NCI-H774 (cell line): ENCODE results near the gene CNGB1.

Experiments used
- DNase-seq: peaks from one replicate; lab custom pipeline; 2025; lab: John Stamatoyannopoulos, UW

The CNGB1 gene

DNA sequence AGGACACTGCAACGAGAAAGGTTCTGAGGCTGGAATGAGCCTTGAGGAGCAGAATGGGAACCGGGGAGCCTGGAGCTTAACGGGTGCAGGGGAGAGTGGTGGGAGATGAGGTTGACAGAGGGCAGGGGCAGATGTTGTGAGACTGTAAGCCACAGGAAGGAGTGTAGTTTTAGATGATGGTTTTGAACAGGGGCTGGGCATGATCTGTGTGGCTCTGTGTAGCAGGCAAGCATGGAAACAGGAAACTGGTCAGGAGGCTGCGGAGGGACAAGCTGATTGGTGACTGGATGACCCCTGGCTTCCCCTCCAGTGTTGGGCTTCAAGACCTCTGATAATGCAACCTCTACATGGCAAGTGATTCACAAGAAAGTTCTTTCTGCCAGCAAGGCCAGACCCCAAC, 1.4 kb upstream of the CNGB1 start:
- no peak for DNase-seq

GRCh38 chr16:57971848-57972247, 920 bp upstream of the CNGB1 start:
- no peak for DNase-seq

- no peak for DNase-seq
Observed at GRCh38 chr16:57970319-57970718, 609 bp downstream of the CNGB1 start.

GRCh38 chr16:57969451-57970123, 1.3 kb downstream of the CNGB1 start:
- no peak for DNase-seq

DNA sequence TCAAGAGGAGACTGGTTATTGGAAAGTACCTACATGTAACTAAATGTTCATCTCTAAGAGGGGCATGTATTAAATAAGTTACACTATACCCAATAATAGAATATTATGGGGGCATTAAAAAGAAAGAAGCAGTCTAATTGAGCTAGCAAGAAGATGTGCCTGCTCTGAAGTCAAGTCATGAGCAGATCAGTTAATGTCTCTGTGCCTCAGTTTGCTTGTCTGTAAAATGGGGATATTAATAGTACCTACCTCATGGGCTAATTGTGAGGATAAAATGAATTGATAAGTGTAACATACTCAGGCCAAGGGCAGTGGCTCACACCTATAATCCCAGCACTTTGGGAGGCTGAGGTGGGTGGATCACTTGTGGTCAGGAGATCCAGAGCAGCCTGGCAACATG, 3.0 kb downstream of the CNGB1 start:
- DNase-seq = no peak

- no peak for DNase-seq
Observed at GRCh38 chr16:57966986-57967385, 3.9 kb downstream of the CNGB1 start.

- no peak for DNase-seq
Observed at GRCh38 chr16:57966204-57966771, 4.6 kb downstream of the CNGB1 start.

DNA sequence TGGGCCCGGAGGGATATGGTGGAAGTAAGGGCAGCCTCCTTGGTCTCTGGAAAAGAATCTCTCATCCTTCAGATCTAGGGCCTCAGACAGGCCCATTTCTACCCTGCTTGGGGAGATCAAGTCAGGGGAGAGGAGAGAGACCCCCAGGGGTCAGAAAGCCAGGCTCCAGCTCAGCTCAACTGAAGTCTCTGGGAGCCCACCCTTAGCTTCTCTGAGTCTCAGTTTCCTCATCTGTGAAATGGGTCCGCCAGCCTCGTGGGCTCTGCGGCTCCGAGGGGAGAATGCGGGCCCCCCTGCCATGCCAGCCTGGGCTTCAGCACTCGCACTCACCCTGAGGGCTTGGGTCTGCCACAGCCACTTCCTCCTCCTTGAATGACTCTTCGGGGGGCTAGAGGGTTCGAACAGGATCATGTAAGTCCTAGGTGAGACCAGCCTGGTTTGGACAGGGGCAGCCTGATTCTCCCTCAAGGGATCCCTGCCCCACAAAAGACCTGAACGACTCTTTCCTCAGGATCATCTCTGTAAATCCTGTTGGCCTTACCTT, 6.7 kb downstream of the CNGB1 start:
- no peak for DNase-seq

GRCh38 chr16:57962756-57963155, 8.2 kb downstream of the CNGB1 start:
- no peak for DNase-seq

DNA sequence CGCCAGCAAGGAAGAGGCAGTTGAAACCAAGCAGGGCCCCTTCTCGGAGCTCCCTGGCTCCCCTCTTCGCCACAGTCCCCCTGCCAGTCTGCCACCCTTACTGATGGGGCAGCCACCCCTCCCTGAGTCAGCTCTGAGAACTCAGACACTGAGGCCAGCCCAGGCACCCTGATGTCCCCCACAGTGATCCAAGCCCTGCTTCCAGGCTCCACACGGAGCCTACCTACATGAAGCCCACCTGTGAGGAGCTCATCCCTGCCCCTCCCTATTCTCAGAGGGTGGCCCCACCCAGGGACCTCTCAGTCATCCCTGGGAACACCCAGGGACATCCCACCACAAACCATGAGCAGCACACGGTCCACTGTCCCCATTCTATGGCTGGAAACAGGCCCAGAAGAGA, 8.9 kb downstream of the CNGB1 start:
- no peak for DNase-seq

- DNase-seq = no peak
Observed at GRCh38 chr16:57961538-57961937, 9.4 kb downstream of the CNGB1 start.

DNA sequence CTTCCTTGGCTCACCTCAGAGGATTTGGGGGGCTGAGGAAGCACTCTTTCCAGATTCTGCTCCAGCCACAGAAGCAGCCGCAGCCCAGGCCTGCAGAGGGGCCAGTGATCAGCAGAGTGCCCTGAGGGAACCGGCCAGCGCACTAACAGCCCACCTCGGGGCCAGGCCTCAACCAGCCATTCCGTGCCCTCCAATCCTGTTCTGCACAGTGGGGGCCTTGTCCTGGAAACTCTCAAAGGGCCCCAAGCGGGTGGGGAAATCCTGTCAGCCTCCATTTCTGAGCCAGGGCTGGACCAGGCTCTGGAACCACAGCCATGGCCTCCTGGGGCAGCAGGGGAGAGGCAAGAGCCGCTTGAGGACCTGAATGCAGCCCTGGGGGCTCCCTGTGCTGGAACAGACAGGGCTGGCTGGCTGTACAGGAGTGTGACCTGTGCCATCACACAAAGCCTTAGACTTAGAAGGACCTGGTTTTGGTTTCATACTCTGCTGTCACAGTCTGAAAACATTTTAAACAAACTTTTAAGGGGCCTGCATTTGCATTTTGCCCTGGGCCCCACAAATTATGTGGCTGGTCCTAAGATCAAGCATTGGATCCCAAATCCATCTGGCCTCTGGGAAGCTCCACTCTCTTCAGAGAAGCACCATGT, 10.0 kb downstream of the CNGB1 start:
- no peak for DNase-seq

DNA sequence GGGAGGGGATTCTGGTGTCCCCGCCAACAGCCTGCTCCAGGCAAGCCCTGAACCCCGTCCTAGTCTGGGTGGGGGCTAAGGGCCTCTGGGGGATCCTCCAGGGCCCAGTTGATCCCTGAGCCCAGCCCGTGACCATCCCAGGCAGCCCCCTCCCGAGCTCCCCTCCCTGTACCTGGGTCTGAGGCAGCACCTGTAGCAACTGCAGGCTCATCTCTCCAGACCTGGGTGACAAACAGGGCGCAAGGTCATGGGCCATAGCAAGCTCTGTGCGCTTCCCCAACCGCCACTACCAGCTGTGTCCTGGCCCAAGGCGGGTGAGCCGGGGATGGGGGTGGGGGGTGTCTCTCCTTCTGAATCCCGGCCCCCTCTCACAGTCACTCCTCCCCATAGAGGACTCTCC, 10.6 kb downstream of the CNGB1 start:
- no peak for DNase-seq

GRCh38 chr16:57959804-57960203, 11.1 kb downstream of the CNGB1 start:
- no peak for DNase-seq

DNA sequence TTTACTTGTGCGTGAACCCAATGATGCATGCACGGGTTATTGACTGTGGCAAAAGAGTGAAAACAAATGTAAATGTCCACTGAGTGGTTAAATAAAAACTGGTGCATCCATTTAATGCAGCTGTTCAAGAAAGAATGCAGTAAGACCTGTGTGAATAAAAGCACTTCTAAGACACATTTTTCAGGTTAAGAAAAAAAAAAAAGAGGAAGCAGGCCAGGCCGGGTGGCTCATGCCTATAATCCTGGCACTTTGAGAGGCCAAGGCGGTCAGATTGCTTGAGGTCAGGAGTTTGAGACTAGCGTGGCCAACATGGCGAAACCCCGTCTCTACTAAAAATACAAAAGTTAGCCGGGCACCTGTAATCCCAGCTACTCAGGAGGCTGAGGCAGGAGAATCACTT, 11.8 kb downstream of the CNGB1 start:
- no peak for DNase-seq

GRCh38 chr16:57958544-57958943, 12.4 kb downstream of the CNGB1 start:
- no peak for DNase-seq

DNA sequence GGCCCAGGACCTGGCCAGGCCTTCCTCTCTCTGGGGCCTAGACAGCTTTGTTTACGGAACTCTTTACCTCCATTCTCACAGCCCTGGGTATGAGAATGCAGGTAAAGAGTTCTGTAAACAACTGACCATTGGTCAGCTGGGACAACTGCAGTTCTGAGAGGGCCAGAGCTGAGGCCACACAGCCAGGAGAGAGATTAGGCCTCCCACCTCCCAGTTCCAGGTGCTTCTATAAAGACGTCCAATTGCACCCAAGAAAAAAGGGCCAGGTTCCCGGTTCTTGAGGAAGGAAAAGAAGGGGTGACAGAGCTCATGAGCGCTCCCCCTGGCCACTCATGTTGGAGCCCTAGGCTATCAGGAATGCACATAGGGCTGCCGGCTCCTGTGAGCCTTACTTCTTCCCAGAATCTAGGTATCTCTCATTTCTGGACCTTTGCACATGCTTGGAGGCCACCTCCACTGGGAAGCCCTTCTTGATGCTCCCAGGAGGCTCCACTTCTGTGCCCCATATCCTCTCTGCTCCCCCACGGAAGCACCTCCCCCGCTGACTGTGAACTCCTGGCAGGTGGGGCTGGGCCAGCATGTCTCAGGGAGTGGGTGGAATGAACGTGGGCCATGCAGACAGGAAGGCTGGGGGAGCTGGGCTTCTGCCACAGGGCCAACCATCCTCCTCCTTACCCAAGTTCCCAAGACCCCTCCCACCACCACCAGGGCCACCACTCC, 13.1 kb downstream of the CNGB1 start:
- DNase-seq = peak; percentile 53

DNA sequence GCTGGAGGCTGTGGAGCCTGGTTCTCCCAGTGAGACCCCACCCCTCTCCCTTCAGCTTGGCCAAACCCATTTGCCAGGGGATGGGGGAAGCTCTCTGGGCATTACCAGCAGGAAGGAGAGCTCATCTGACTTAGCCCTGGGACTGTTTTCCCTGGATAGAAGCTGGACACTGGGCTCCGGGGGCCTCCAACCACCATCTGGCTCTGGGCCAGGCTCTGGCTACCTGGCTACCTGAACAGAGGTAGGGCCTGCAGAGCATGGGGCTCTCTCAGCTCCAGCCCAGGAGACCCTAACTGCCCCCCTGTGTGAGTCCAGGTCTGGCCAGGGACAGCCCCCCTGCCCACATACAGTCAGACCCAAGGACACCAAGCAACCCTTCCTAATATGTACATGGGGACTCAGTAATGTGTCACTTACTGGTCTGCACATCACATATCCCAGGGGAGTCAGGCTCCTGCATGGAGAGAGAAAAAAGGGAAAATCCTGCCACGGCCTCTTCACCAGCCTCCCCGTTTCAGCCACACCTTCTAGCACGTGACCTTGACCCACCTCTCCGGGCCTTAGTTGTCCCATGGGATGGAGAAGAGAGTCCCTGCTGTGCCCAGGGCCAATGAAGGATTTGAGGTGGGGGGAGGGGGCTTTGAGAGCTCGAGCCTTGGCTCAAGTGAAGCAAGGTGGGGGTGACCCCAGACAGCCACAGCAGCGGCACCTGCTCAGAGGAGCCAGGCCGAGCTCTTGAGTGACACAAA, 13.8 kb downstream of the CNGB1 start:
- DNase-seq = no peak

DNA sequence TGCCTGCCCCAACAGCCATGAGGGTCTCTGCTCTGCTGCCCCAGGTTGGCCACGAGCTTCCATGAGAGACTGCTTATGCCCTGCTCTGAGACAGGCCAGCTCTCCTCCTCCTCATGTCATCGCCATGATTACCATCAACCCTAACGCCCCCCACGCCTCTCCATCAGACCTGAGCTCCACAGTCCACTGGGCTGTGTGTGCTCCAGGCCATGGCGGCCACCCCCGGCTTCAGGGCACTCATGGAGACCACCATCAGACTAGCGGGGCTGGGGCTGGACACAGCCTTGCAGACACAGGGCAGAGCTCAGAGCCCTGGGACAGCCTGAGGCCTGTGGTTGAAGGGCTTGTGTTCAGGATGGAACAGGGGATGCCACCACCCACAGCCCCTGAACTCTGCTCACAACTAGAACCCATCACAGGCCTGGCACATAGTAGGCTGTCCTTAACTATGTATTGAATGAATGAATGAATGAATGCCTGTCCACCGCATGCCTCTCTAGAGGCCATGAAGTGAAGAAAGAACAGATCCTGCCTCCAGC, 14.6 kb downstream of the CNGB1 start:
- DNase-seq = no peak

DNA sequence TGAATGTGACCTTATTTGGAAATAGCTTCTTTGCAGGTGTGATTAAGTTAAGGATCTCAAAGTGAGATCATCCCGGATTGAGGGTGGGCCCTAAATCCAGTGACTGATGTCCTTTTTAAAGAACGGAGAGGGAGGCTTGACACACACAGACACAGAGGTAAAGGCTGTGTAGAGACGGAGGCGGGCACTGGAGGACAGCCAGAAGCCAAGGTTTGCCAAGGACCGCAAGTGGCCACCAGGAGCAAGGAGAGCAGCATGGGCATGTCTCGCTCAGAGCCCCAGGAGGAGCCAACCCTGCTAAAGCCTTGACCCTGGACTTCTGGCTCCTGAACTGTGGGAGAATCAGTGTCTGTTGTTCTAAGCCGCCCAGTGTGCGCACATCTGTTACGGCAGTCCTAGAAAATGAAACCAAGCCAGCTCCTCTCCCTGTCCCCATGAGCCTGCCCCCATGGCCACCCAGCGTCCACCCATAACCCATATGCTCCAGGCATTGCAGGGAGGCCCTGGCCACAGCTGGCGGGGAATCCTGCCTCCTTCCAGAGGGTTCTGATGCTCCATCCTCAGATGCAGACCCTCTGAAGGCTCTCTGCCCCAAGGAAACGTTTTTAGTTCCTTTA, 15.2 kb downstream of the CNGB1 start:
- no peak for DNase-seq

GRCh38 chr16:57953857-57954256, 17.1 kb downstream of the CNGB1 start:
- no peak for DNase-seq
